MCF 10A (cell line): ENCODE results near the gene HOXA1. TPM values are rescaled to one million over a fixed set of nuclear protein-coding genes. Genes with fewer than 3 reads are reported as not detected.

Experiments used
- BruUV-seq: library from RNA; stranded (reverse); fragments of 400-500 nt; replicated peaks from 2 replicates; lab custom pipeline; 2021; lab: Mats Ljungman, UMichigan
- CTCF ChIA-PET: fragments of 300-600 bp; sonication (Branson Sonifier 250); formaldehyde crosslinking; extraction: SDS; loops from one replicate; lab custom pipeline; 2021; ENCODE audit warnings: antibody characterized with exemption, inconsistent platforms; lab: Yijun Ruan, JAX
- POLR2A ChIA-PET: fragments of 300-600, 350-650 bp; sonication (Branson Sonifier 250); formaldehyde crosslinking; extraction: SDS; loops from one replicate; lab custom pipeline; 2020; ENCODE audit warnings: antibody characterized with exemption, inconsistent platforms; lab: Yijun Ruan, JAX
- DNase-seq: peaks from one replicate; pipeline ENCODE4 v3.0.0-alpha.2; 2018; ENCODE audit not compliant: unreplicated experiment
- H3K27ac Mint-ChIP-seq: one replicate; pipeline ENCODE4 v1.8.0; 2022; ENCODE audit warnings: mild to moderate bottlenecking, low read depth, mixed read lengths; ENCODE audit not compliant: unreplicated experiment
- H3K27me3 Mint-ChIP-seq: one replicate; pipeline ENCODE4 v1.8.0; 2022; ENCODE audit warnings: mixed read lengths; ENCODE audit not compliant: insufficient read depth, unreplicated experiment
- H3K36me3 Mint-ChIP-seq: one replicate; pipeline ENCODE4 v1.8.0; 2022; ENCODE audit warnings: mild to moderate bottlenecking, moderate library complexity, mixed read lengths; ENCODE audit not compliant: insufficient read depth, unreplicated experiment
- H3K4me1 Mint-ChIP-seq: one replicate; pipeline ENCODE4 v1.8.0; 2022; ENCODE audit warnings: mixed read lengths; ENCODE audit not compliant: insufficient read depth, unreplicated experiment
- H3K4me3 Mint-ChIP-seq: one replicate; pipeline ENCODE4 v1.8.0; 2022; ENCODE audit warnings: mild to moderate bottlenecking, moderate library complexity, mixed read lengths; ENCODE audit not compliant: unreplicated experiment
- H3K9me3 Mint-ChIP-seq: one replicate; pipeline ENCODE4 v1.8.0; 2022; ENCODE audit warnings: mixed read lengths; ENCODE audit not compliant: unreplicated experiment
- CTCF ChIP-seq: fragments of 200-600 bp; IDR thresholded peaks from one replicate; pipeline ENCODE4 v1.8.0; 2022; ENCODE audit warnings: antibody characterized with exemption, mild to moderate bottlenecking; ENCODE audit not compliant: unreplicated experiment
- intact Hi-C: fragments of 100-400 bp; cut with micrococcal nuclease; formaldehyde crosslinking; loops from 2 replicates; pipeline ENCODE4 v1.14.1; 2022
- total RNA-seq: library from RNA; stranded (reverse); gene quantifications from 2 replicates; pipeline ENCODE4 v1.2.3, GENCODE V29; 2022

The HOXA1 gene
- total RNA-seq, 1 experiment from 2014 or later = 5.6 TPM

GRCh38 chr7:27121684-27122076 lies 25.9 kb upstream of the HOXA1 start:
- TF ChIP-seq CTCF = no peak
- CTCF ChIA-PET = interaction anchor here (1.0 to 4.2 kb wide), 8 partner anchors 11 to 268 kb away, joined by 3 to 19 read pairs (median 5); no protein-coding TSS in a partner anchor
- no peaks in the 10 kb centered on the region for H3K27me3 Mint-ChIP-seq
- no TSS peak for BruUV-seq
- H3K36me3 Mint-ChIP-seq = peaks cover 31% of the 10 kb centered on the region
- H3K4me1 Mint-ChIP-seq = peaks cover 15% of the 10 kb centered on the region
- H3K9me3 Mint-ChIP-seq = no peaks in the 10 kb centered on the region
- DNase-seq = no peak
- peak overlapping the region; percentile 98 for H3K27ac Mint-ChIP-seq
- peak overlapping the region; percentile 94 for H3K4me3 Mint-ChIP-seq
- intact Hi-C loops = no loop called here
- POLR2A ChIA-PET = interaction anchor here (0.7 to 15.3 kb wide), 11 partner anchors 9 to 271 kb away, joined by 3 to 485 read pairs (median 30); partner anchors contain the start of genes HOXA1, HOXA5, HOXA9 and SKAP2

GRCh38 chr7:27119412-27119911 lies 23.7 kb upstream of the HOXA1 start:
- H3K9me3 Mint-ChIP-seq = no peaks in the 10 kb centered on the region

GRCh38 chr7:27118580-27118979 lies 22.8 kb upstream of the HOXA1 start:
- no TSS peak for BruUV-seq
- Mint-ChIP-seq H3K4me1 (peaks cover 27% of the 10 kb centered on the region), H3K36me3 (peaks cover 36% of the 10 kb centered on the region), H3K27me3 (no peaks in the 10 kb centered on the region), H3K9me3 (no peaks in the 10 kb centered on the region), H3K4me3 (no peak overlapping the region), H3K27ac (no peak overlapping the region)
- ChIA-PET POLR2A (interaction anchor here (0.6 to 15.3 kb wide), 6 partner anchors 11 to 262 kb away, joined by 3 to 485 read pairs (median 174); partner anchors contain the start of genes HOXA1, HOXA5 and SKAP2), CTCF (interaction anchor here (0.8 to 2.7 kb wide), 3 partner anchors 12 to 265 kb away, joined by 3 to 10 read pairs (median 3); partner anchors contain the start of gene HOXA4)
- intact Hi-C loops = no loop called here
- no peak for TF ChIP-seq CTCF
- DNase-seq = no peak

More at GRCh38 chr7:27119412-27119911, 23.7 kb upstream of the HOXA1 start:
- peak overlapping the region; percentile 14 for H3K4me3 Mint-ChIP-seq
- H3K27me3 Mint-ChIP-seq = no peaks in the 10 kb centered on the region
- H3K36me3 Mint-ChIP-seq = peaks cover 32% of the 10 kb centered on the region
- ChIA-PET POLR2A (interaction anchor here (0.6 to 15.3 kb wide), 7 partner anchors 12 to 263 kb away, joined by 3 to 485 read pairs (median 129); partner anchors contain the start of genes HOXA1, HOXA5 and SKAP2), CTCF (interaction anchor here (0.6 to 4.2 kb wide), 11 partner anchors 10 to 266 kb away, joined by 3 to 19 read pairs (median 8); partner anchors contain the start of gene HOXA5)
- no peak overlapping the region for H3K27ac Mint-ChIP-seq
- no TSS peak for BruUV-seq
- DNase-seq = no peak
- intact Hi-C loops = no loop called here
- TF ChIP-seq CTCF = no peak
- peaks cover 24% of the 10 kb centered on the region for H3K4me1 Mint-ChIP-seq

- H3K27me3 Mint-ChIP-seq = no peaks in the 10 kb centered on the region
- H3K4me1 Mint-ChIP-seq = peaks cover 27% of the 10 kb centered on the region
- no peak overlapping the region for H3K27ac Mint-ChIP-seq
- no TSS peak for BruUV-seq
- TF ChIP-seq CTCF = no peak
- H3K36me3 Mint-ChIP-seq = peaks cover 31% of the 10 kb centered on the region
- H3K9me3 Mint-ChIP-seq = no peaks in the 10 kb centered on the region
- intact Hi-C loops = no loop called here
- CTCF ChIA-PET = interaction anchor here (0.8 to 2.7 kb wide), 4 partner anchors 13 to 264 kb away, joined by 3 to 12 read pairs (median 6); partner anchors contain the start of gene HOXA4
- POLR2A ChIA-PET = interaction anchor here (0.6 to 15.3 kb wide), 7 partner anchors 7 to 261 kb away, joined by 3 to 485 read pairs (median 129); partner anchors contain the start of genes HOXA1, HOXA5 and SKAP2
- H3K4me3 Mint-ChIP-seq = no peak overlapping the region
- no peak for DNase-seq
These were observed 22.2 kb upstream of the HOXA1 start for GRCh38 chr7:27117887-27118491.
